Keratinocyte (primary cell): Measurements from ENCODE around the gene CYP19A1.

Experiments used
- EZH2 ChIP-seq: IDR thresholded peaks from one replicate; pipeline ENCODE4 v1.6.1; 2012; ENCODE audit warnings: inconsistent platforms, mild to moderate bottlenecking, low read length, moderate library complexity
- TF ChIP-seq, protein P1 (sequence below), 3 experiments: IDR thresholded peaks in 1 of 3; conservative IDR thresholded peaks in 1 of 3; optimal IDR thresholded peaks in 1 of 3; 2 replicates in 2 of 3; 3 replicates in 1 of 3; pipeline versions ENCODE3 to v1.5.1; 2011; ENCODE audit warnings: low read length in 3 of 3, mild to moderate bottlenecking in 3 of 3, moderate library complexity in 2 of 3, control low read depth in 1 of 3, inconsistent platforms in 1 of 3; ENCODE audit not compliant: insufficient read depth in 2 of 3; ENCODE audit errors: extremely low read depth in 1 of 3

- TF ChIP-seq, protein P1, sequence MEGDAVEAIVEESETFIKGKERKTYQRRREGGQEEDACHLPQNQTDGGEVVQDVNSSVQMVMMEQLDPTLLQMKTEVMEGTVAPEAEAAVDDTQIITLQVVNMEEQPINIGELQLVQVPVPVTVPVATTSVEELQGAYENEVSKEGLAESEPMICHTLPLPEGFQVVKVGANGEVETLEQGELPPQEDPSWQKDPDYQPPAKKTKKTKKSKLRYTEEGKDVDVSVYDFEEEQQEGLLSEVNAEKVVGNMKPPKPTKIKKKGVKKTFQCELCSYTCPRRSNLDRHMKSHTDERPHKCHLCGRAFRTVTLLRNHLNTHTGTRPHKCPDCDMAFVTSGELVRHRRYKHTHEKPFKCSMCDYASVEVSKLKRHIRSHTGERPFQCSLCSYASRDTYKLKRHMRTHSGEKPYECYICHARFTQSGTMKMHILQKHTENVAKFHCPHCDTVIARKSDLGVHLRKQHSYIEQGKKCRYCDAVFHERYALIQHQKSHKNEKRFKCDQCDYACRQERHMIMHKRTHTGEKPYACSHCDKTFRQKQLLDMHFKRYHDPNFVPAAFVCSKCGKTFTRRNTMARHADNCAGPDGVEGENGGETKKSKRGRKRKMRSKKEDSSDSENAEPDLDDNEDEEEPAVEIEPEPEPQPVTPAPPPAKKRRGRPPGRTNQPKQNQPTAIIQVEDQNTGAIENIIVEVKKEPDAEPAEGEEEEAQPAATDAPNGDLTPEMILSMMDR (optimal IDR thresholded peaks at IDR 0.05 in 1 of 3, IDR thresholded peaks at IDR 0.05 in 1 of 3, conservative IDR thresholded peaks at IDR 0.05 in 1 of 3; ENCODE audit: extremely low read depth in 1 of 3, insufficient read depth in 2 of 3, low read length in 3 of 3), result no peak
- TF ChIP-seq EZH2, result no peak
These were observed 94.0 kb downstream of the CYP19A1 start for GRCh38 chr15:51244423-51244869.
